ENCODE measurements around the gene NMNAT3.
A peak's percentile ranks its signal among the peaks of the same experiment; 100 is the strongest.

DNA sequence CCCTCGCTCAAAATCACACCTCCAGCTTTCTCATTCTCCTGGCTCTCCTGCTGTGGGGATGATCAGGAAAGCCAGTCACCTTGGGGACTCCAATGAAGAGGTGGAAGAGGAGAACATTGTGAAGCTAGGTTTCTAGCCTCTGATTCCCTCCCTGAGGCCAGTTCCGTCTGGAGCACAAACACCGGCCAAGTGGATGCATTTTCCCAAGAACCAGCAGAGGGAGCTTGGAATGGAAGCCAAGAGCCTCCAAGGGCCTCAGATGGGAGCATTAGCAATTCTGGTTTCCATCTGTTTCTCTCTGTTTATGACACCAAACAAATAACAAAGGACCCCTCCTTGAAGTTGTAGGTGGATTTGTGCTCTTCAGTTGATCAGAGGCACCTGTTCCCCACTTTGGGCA lies 40.6 kb upstream of the NMNAT3 start:
- TF ChIP-seq, protein P1, sequence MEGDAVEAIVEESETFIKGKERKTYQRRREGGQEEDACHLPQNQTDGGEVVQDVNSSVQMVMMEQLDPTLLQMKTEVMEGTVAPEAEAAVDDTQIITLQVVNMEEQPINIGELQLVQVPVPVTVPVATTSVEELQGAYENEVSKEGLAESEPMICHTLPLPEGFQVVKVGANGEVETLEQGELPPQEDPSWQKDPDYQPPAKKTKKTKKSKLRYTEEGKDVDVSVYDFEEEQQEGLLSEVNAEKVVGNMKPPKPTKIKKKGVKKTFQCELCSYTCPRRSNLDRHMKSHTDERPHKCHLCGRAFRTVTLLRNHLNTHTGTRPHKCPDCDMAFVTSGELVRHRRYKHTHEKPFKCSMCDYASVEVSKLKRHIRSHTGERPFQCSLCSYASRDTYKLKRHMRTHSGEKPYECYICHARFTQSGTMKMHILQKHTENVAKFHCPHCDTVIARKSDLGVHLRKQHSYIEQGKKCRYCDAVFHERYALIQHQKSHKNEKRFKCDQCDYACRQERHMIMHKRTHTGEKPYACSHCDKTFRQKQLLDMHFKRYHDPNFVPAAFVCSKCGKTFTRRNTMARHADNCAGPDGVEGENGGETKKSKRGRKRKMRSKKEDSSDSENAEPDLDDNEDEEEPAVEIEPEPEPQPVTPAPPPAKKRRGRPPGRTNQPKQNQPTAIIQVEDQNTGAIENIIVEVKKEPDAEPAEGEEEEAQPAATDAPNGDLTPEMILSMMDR (IDR thresholded peaks at IDR 0.05): peak in 1 of 4 experiments; percentile 43
- TF ChIP-seq POLR2A (IDR thresholded peaks at IDR 0.05) (no peak), EP300 (IDR thresholded peaks at IDR 0.05) (no peak)
